ENCODE results near the gene CLIC1.

The CLIC1 gene

GRCh38 chr6:31768363-31769257 lies 32.3 kb upstream of the CLIC1 start:
- no peak for DNase-seq

DNA sequence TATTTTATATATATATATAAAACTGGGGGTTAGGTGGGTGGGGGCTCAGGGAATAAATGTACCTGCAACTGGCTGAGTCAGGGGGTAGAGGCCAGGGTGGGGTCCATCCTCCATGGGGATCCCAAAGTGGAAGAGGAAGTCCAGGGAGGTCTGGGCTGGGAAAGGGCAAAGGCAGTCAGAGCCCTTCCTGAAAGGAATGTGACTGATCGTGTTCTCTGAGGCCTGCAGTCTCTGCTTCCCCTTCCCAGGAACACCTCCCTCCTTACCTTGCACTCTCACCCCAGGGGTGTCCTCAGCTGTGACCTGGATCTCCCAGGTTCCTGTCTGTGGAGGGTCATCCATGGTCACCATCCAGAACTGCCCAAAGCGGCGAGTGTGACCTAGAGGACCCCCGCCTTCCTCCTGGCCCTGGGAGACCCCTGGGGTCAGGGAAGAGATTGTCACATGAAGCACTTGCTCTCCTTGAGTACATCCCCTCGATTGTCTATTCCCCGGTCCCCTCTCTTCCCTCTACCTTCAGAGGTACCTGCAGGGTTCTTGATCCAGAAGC lies 30.8 kb upstream of the CLIC1 start:
- DNase-seq = no peak

GRCh38 chr6:31765910-31766794 lies 29.8 kb upstream of the CLIC1 start:
- no peak for DNase-seq

DNA sequence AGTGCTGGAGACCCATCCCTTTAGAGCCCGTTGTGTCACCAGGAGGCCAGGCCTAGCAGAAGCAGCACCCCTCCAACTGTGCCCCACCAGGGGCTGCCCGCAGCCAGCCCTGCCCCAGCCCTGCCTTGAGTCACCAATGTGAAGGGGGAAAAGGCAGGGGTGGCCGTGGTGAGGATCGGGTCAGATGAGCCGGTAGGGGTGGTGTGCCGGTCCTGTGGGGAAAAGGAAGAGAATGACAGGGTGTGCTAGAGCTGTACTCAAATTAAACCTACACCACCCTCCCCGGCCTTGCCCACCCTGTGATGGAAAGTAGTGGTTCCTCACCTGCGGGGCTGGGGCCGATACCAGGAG lies 29.2 kb upstream of the CLIC1 start:
- no peak for DNase-seq

DNA sequence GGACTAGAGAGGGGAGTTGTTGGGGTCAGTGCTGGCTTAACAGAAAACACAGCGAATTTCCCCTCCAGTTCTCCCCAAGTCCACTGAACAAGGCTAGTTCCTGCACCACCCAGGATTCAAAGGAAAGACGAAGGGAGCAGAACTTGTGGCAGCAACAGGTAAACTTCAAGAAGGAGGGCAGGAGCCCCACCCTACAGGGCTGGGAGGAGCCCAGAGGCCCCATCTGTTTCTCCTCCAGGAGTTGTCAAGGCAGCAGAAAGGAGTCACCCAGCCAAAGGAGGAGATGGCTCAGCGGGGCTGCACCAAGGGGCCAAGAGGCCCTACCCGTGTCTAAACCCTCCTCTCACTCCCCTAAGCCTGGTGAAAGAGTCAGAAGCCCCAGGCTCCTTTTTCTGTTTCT lies 27.9 kb upstream of the CLIC1 start:
- no peak for DNase-seq

- peak; percentile 84 for DNase-seq
Measured at GRCh38 chr6:31763619-31763940, 27.2 kb upstream of the CLIC1 start.

DNA sequence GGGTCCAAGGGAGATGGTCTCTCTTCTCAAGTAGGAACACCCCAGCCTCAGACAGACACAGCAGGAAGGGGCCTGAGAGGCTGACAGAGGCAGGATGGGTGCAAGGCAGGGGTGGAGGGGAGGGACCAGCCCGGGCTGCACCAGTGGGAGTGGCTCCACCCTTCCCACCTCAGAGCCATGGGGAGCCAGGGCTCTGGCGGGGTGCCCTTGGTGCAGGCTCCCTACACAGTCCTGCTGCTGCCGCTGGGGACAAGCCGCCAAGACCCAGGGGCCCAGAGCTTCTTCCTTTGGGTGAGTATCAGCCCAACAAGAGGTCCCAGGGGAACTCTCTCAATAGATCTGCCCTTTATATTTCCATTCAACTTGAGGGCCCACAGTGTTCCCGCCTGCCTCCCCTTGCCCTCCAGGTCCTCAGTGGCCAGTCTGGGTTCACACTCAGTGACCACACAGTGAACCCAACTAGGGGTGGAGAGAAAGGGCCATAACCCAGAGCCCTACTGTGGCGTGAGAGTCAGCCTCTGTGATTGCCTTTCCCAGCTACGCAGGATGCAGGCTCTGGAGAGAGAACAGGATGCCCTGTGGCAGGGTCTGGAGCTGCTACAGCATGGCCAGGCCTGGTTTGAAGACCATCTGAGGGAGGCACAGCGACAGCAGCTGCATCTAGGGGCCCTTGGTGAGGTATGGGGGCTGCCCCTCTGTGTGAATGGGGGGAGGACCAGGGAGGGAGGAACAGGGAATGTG lies 26.7 kb upstream of the CLIC1 start:
- DNase-seq = no peak

DNA sequence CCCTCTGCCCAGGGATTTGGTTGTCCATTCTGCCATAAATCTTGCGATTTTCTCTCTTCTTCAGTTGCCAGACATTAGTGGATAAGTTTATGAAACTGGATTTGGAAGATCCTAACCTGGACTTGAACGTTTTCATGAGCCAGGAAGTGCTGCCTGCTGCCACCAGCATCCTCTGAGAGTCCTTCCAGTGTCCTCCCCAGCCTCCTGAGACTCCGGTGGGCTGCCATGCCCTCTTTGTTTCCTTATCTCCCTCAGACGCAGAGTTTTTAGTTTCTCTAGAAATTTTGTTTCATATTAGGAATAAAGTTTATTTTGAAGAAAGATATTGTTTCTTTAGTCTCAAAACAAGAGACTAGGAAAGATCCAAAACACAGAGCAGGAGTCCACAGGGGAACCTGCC lies 26.0 kb upstream of the CLIC1 start, which contains the start of gene SAPCD1:
Gene SAPCD1, plus strand, starts transcription at position 301 of the 400 bp plus-strand sequence. CDS start 399 bp downstream, outside the sequence.
- DNase-seq = no peak

- DNase-seq = no peak
Measured at GRCh38 chr6:31761343-31761742, 25.0 kb upstream of the CLIC1 start.

- no peak for DNase-seq
Measured at GRCh38 chr6:31760790-31761189, 24.5 kb upstream of the CLIC1 start.

DNA sequence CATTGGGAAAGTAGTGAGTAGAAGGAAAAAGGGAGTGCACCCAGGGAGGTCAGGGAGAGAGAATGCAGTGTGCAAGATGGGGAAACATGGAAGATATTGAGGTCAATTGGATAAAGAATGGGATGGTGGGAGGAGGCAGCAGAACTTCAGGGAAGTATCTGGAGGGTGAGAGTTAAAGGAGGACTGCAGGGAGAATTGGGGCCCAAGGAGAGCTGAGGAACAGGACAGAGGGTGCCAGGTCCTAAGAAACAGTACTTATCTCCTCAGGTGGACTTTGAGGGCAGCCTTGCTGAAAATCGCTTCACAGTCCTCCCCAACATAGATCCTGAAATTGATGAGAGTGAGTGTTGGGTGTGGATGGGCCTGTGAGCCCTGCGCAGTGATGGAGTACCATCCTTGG lies 22.0 kb upstream of the CLIC1 start:
- DNase-seq = no peak

DNA sequence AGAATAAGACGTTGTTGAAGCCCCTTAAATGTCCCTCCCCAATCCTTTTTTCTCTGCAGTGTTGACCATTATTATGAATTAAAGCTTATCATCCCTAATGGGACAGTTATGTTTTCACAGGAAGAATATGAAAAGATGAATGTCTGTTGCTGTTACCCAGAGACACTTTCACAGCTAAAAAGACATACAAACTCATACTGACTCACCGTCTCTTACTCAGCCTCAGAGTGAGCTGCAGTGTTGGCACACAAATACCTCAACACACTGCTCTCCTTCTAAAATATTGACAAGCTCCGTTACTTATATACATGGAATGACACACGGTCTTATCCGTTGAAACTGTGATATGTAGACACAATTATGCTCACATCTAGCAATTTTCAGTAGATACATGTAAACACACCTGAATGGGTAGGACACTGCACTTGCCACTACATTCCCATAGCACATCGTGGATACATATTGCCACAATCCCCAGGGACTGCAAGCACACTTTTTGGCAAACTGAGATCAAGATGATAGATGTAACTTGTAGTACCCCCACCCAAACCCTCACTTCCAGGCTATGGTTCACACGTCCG lies 16.5 kb upstream of the CLIC1 start:
- peak; percentile 64 for DNase-seq

- no peak for DNase-seq
Measured at GRCh38 chr6:31750411-31751022, 14.2 kb upstream of the CLIC1 start.

DNA sequence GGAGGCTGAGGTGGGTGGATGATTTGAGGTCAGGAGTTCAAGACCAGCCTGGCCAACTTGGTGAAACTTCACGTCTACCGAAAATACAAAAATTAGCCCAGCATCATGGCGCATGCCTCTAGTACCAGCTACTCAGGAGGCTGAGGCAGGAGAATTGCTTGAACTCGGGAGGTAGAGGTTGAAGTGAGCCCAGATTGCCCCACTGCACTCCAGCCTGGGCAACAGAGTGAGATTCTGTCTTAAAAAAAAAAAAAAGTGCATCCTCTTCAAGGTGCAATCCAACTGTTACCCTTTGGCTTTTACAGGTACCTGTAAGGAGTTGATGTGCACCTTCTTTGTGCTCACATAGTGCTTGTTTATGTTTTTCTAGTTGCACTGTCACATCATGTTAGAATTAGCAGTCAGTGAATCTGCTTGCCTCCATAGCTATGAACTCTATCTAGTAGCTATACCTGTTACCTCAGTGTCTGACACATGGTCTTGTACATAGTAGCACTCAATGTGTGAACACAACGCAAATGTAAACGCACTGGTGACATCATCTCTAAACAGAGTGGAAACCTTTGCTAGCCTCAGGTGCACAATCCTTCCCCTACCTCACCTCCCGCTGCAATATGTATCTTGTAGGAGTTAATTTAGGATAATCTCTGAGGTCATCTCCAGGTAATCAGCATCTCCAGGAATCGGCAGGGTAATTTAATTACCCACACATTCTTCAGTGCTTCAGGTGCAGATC lies 13.1 kb upstream of the CLIC1 start:
- DNase-seq = no peak

DNA sequence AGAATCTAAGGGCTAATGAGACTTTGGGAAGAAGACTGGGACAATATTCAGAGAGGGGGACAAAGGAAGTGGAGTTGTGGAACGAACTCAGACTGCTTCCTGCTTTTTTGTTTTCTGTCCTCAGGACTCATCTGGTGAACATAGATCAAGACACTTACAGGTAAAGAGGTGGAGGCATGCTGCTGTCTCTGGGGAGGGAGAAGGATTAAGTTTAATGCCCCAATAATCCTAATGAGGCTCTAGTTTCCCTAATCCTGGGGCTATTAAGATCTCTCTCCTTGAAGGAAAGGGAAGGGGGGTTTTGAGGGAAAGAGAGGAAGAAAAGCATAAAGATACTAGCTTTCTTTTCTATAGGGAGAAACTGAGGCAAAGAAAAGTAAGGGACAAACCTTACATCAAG lies 8.1 kb upstream of the CLIC1 start:
- DNase-seq = no peak

GRCh38 chr6:31742894-31743293 lies 6.6 kb upstream of the CLIC1 start:
- no peak for DNase-seq

GRCh38 chr6:31741815-31742214 lies 5.5 kb upstream of the CLIC1 start:
- DNase-seq = no peak

- DNase-seq = peak; percentile 9
Measured at GRCh38 chr6:31740397-31741223, 4.3 kb upstream of the CLIC1 start.

DNA sequence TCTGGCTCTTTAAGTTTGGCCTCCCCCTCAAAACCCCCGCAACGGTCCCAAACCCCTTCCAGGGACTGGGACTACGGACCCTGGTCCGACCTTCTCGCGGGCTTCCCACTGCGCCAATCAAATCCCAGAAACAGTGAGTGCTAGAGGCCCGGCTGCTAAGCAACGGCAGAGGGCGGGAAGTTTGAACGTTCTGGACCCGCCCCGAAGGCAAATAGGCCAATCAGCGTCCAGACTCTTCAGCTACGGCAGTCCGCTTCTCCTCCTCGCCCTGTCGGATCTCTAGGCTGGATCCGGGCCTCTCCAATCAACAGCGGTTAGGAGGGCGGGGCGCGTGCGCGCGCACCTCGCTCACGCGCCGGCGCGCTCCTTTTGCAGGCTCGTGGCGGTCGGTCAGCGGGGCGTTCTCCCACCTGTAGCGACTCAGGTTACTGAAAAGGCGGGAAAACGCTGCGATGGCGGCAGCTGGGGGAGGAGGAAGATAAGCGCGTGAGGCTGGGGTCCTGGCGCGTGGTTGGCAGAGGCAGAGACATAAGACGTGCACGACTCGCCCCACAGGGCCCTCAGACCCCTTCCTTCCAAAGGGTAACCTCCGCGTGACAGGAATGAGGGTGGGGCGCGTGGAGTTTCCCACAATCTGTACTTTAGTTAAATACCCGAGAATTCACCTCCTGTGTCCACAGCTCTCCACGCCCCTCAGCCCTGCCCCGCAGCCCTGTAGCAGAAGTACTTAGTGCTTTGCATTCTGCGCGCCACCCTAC lies 3.5 kb upstream of the CLIC1 start, which contains the start of gene MSH5:
Gene MSH5, plus strand, starts transcription at position 367 of the 758 bp plus-strand sequence. CDS start 462 bp downstream, outside the sequence.
- peak; percentile 99 for DNase-seq
